ENCODE measurements around the gene CCDC9B. TPM values are rescaled to one million over a fixed set of nuclear protein-coding genes. Genes with fewer than 3 reads are reported as not detected.

Gene CCDC9B
- total RNA-seq, 1 donor from 2014 or later: 13.6 TPM

DNA sequence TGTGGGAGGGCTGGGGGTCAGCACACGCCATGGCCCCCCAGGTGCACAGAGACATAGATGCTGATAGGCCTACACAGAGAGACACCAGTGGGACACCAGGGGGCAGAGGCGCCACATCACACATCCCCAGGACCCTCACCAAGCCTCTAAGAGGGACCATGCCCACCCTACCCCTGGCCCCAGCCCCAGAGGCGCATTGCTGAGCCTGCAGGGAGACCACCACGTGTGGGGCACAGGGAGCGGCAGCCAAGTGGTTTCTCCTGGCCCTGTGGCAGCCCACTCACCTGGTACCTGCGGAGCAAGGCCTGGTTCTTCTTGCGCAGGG is 1.2 kb downstream of the CCDC9B start:
- DNase-seq (ENCODE audit: low read depth): no peak
- Histone ChIP-seq H3K36me3 (ENCODE audit: control insufficient read depth, insufficient read depth, low read length) (peaks cover 3% of the 10 kb centered on the region), H3K27me3 (ENCODE audit: control insufficient read depth, insufficient read depth, low read length) (no peaks in the 10 kb centered on the region), H3K4me3 (ENCODE audit: low read depth, low read length) (peak overlapping the region; percentile 46)
- TF ChIP-seq CTCF (IDR thresholded peaks at IDR 0.05; ENCODE audit: insufficient read depth, low read length, poor library complexity, severe bottlenecking): peak; percentile 33

- Histone ChIP-seq H3K36me3 (ENCODE audit: control insufficient read depth, insufficient read depth, low read length) (peaks cover 3% of the 10 kb centered on the region), H3K27me3 (ENCODE audit: control insufficient read depth, insufficient read depth, low read length) (no peaks in the 10 kb centered on the region), H3K4me3 (ENCODE audit: low read depth, low read length) (peak overlapping the region; percentile 46)
- TF ChIP-seq CTCF (IDR thresholded peaks at IDR 0.05; ENCODE audit: insufficient read depth, low read length, poor library complexity, severe bottlenecking): no peak
- peak; percentile 82 for DNase-seq (ENCODE audit: low read depth)
Observed at GRCh38 chr15:40338921-40339620, 1.7 kb downstream of the CCDC9B start.

- Histone ChIP-seq H3K36me3 (ENCODE audit: control insufficient read depth, insufficient read depth, low read length) (peaks cover 3% of the 10 kb centered on the region), H3K27me3 (ENCODE audit: control insufficient read depth, insufficient read depth, low read length) (no peaks in the 10 kb centered on the region), H3K4me3 (ENCODE audit: low read depth, low read length) (peak overlapping the region; percentile 5)
- no peak for DNase-seq (ENCODE audit: low read depth)
- peak; percentile 91 for TF ChIP-seq CTCF (IDR thresholded peaks at IDR 0.05; ENCODE audit: insufficient read depth, low read length, poor library complexity, severe bottlenecking)
Observed at GRCh38 chr15:40338041-40338657, 2.6 kb downstream of the CCDC9B start.

- no peak overlapping the region for H3K4me3 ChIP-seq (ENCODE audit: low read depth, low read length)
- TF ChIP-seq CTCF (IDR thresholded peaks at IDR 0.05; ENCODE audit: insufficient read depth, low read length, poor library complexity, severe bottlenecking): no peak
- H3K27me3 ChIP-seq (ENCODE audit: control insufficient read depth, insufficient read depth, low read length): no peaks in the 10 kb centered on the region
Observed at GRCh38 chr15:40337597-40337996, 3.1 kb downstream of the CCDC9B start.

DNA sequence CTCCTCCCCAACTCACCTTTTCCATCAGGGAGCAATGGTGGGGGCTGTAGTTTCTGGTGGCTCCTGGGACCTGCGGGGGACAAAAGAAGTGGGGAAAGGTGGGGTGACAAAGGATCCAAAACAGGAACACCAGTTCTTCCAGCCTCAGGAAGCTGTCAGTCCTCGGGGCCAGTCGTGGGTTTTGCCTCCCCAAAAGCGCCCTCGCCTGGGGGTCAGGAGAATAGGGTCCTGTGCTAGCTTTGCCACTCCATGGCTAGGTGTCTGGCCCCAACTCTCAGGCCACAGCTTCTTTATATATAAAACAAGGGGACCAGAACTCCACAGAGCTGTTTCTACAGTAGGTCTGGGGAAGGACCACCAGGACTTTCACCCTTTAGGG is 4.0 kb downstream of the CCDC9B start:
- H3K4me3 ChIP-seq (ENCODE audit: low read depth, low read length): no peak overlapping the region
- no peak for DNase-seq (ENCODE audit: low read depth)
- peaks cover 3% of the 10 kb centered on the region for H3K36me3 ChIP-seq (ENCODE audit: control insufficient read depth, insufficient read depth, low read length)
- no peak for TF ChIP-seq CTCF (IDR thresholded peaks at IDR 0.05; ENCODE audit: insufficient read depth, low read length, poor library complexity, severe bottlenecking)
- no peaks in the 10 kb centered on the region for H3K27me3 ChIP-seq (ENCODE audit: control insufficient read depth, insufficient read depth, low read length)

More at GRCh38 chr15:40337597-40337996, 3.1 kb downstream of the CCDC9B start:
- DNase-seq (ENCODE audit: low read depth): no peak
- peaks cover 3% of the 10 kb centered on the region for H3K36me3 ChIP-seq (ENCODE audit: control insufficient read depth, insufficient read depth, low read length)

Measured in kidney epithelial cell (primary cell).